Activated B cell treated with CpG ODN at 0.5 μM for 24 hours (primary cell): ENCODE data around the gene TENM4. TPM values are rescaled to one million over a fixed set of nuclear protein-coding genes. Genes with fewer than 3 reads are reported as not detected.

Experiments
- ATAC-seq: fragments of 200-7000 bp; cut with Tn5 transposase; one replicate; pipeline ENCODE4 v1.10.0; 2021; ENCODE audit warnings: low read depth, mild to moderate bottlenecking, moderate library complexity
- CTCF ChIA-PET: fragments of 350-600 bp; sonication (Branson Sonifier 250); formaldehyde crosslinking; loops from one replicate; lab custom pipeline; 2021; ENCODE audit warnings: antibody characterized with exemption; lab: Charles Lee
- POLR2A ChIA-PET: fragments of 350-600 bp; sonication (Branson Sonifier 250); formaldehyde crosslinking; loops from one replicate; lab custom pipeline; 2021; ENCODE audit warnings: antibody characterized with exemption; lab: Charles Lee
- DNase-seq: peaks from one replicate; pipeline ENCODE4 v3.0.0; 2022
- H3K27ac Mint-ChIP-seq: one replicate; pipeline ENCODE4 v1.8.0; 2020; ENCODE audit warnings: mixed read lengths
- H3K27me3 Mint-ChIP-seq: one replicate; pipeline ENCODE4 v1.8.0; 2021; ENCODE audit warnings: mixed read lengths
- H3K36me3 Mint-ChIP-seq: one replicate; pipeline ENCODE4 v1.8.0; 2021; ENCODE audit warnings: low read depth, mixed read lengths
- H3K4me1 Mint-ChIP-seq: one replicate; pipeline ENCODE4 v1.8.0; 2021; ENCODE audit warnings: mixed read lengths
- H3K4me3 Mint-ChIP-seq: one replicate; pipeline ENCODE4 v1.8.0; 2020; ENCODE audit warnings: mild to moderate bottlenecking, mixed read lengths
- H3K9me3 Mint-ChIP-seq: one replicate; pipeline ENCODE4 v1.8.0; 2020; ENCODE audit warnings: mixed read lengths
- intact Hi-C: fragments of 100-400 bp; cut with micrococcal nuclease; formaldehyde crosslinking; loops from one replicate; pipeline ENCODE4 v1.15.1; 2024
- total RNA-seq: library from RNA; stranded (reverse); gene quantifications from 2 replicates; pipeline ENCODE4 v1.2.3, GENCODE V29; 2022
- TF ChIP-seq, protein P1 (sequence below): fragments of 200-600 bp; IDR thresholded peaks from one replicate; pipeline ENCODE4 v1.8.0; 2022; ENCODE audit warnings: antibody characterized with exemption, mild to moderate bottlenecking

The TENM4 gene
- total RNA-seq, 1 donor from 2014 or later: 2.4 TPM

DNA sequence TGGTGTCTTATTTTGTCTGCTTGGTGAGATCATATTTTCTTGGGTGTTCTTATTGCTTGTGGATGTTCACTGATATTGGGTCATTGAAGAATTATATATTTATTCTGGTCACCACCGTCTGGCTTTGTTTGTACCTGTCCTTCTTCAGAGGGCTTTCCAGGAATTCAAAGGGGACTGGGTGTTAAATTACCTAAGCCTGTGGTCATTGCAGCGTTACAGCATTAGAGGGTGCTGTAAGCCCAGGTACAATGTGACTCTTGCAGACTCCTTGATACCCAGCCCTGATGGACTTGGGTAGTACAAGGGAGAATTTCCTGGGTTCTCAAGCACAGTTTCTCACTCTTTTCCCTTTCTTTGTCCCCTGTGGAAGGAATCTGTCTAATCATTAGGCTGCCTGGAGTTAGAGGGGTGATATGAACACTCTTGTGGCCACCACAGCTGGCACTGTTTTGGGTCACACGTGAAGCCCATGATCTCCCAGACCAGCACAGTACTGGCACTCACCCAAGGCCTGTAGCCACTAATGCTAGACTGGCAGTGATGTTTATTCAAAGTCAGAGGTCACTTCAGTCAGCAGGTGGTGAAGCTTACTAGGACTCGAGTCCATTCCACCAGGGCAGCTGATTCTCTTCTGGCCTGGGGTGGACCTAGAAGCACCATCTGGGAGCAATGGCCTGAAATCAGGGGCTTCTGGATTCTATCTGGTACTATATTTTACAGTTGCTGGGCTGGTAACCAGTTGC, 810.1 kb downstream of the TENM4 start:
- CTCF ChIA-PET: no interaction called here
- H3K4me1 Mint-ChIP-seq: no peaks in the 10 kb centered on the region
- POLR2A ChIA-PET: no interaction called here
- peaks cover 17% of the 10 kb centered on the region for H3K27me3 Mint-ChIP-seq
- no peak for ATAC-seq
- TF ChIP-seq, protein P1, sequence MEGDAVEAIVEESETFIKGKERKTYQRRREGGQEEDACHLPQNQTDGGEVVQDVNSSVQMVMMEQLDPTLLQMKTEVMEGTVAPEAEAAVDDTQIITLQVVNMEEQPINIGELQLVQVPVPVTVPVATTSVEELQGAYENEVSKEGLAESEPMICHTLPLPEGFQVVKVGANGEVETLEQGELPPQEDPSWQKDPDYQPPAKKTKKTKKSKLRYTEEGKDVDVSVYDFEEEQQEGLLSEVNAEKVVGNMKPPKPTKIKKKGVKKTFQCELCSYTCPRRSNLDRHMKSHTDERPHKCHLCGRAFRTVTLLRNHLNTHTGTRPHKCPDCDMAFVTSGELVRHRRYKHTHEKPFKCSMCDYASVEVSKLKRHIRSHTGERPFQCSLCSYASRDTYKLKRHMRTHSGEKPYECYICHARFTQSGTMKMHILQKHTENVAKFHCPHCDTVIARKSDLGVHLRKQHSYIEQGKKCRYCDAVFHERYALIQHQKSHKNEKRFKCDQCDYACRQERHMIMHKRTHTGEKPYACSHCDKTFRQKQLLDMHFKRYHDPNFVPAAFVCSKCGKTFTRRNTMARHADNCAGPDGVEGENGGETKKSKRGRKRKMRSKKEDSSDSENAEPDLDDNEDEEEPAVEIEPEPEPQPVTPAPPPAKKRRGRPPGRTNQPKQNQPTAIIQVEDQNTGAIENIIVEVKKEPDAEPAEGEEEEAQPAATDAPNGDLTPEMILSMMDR: no peak
- H3K36me3 Mint-ChIP-seq: peaks cover 4% of the 10 kb centered on the region
- H3K9me3 Mint-ChIP-seq: peaks cover 29% of the 10 kb centered on the region
- no peak for DNase-seq
- intact Hi-C loops: no loop called here
- H3K4me3 Mint-ChIP-seq: no peak overlapping the region
- H3K27ac Mint-ChIP-seq: no peak overlapping the region

DNA sequence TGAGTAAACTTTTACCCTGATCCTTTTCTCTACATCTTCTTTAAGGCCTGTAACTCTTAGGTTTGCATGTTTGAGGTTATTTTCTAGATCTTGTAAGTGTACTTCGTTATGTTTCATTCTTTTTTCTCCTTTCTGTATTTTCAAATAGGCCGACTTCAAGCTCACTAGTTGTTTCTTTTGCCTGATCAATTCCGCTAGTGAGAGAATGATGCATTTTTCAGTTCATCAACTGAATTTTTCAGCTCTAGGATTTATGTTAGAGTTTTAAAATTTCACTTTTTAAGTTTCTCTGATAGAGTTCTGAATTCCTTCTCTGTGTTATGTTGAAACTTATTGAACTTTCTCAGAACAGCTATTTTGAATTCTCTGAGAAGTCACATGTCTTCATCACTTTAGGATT, 810.7 kb downstream of the TENM4 start:
- Mint-ChIP-seq H3K4me1 (no peaks in the 10 kb centered on the region), H3K9me3 (peaks cover 29% of the 10 kb centered on the region), H3K4me3 (no peak overlapping the region), H3K36me3 (peaks cover 4% of the 10 kb centered on the region), H3K27me3 (peaks cover 16% of the 10 kb centered on the region), H3K27ac (no peak overlapping the region)
- ChIA-PET CTCF (no interaction called here), POLR2A (interaction anchor here (0.7 kb wide), 1 partner anchor 470 kb away, joined by 5 read pairs; no protein-coding TSS in a partner anchor)
- ATAC-seq (no peak), DNase-seq (no peak)
- intact Hi-C loops: no loop called here
- TF ChIP-seq, protein P1: no peak

DNA sequence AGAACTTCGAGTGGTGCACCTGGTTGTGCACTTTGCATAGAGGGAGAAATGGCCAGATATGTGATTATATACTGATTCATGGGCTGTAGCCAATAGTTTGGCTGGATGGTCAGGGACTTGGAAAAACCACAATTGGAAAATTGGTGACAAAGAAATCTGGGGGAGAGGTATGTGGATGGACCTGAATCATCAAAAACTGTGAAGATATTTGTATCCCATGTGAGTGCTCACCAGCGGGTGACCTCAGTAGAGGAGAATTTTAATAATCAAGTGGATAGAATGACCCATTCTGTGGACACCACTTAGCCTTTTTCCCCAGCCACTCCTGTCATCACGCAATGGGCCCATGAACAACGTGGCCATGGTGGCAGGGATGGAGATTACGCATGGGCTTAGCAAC, 818.2 kb downstream of the TENM4 start:
- Mint-ChIP-seq H3K27me3 (no peaks in the 10 kb centered on the region), H3K36me3 (peaks cover 2% of the 10 kb centered on the region), H3K27ac (no peak overlapping the region), H3K9me3 (peaks cover 14% of the 10 kb centered on the region), H3K4me1 (peaks cover 4% of the 10 kb centered on the region), H3K4me3 (no peak overlapping the region)
- ChIA-PET CTCF (no interaction called here), POLR2A (no interaction called here)
- TF ChIP-seq, protein P1: no peak
- DNase-seq (no peak), ATAC-seq (no peak)
- intact Hi-C loops: no loop called here

DNA sequence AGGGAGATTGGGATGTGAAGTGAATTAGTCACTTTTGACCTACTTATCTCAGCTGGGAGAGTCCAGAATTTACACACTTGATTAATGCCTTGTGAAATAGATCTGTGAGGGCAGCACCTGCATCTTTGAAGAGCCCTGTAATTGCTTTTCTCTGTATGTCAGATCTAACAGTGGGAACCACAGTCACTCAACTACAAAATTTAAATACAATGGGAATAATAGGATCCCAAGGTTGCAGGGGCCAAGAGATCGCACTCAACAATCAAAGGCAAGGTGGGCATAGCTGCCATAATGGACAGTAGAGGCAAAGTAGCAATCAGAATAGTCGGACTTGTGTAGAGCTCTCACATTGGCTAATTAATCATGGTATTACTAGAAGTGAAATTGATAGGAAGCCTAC, 820.7 kb downstream of the TENM4 start:
- Mint-ChIP-seq H3K36me3 (peaks cover 2% of the 10 kb centered on the region), H3K4me3 (no peak overlapping the region), H3K9me3 (peaks cover 12% of the 10 kb centered on the region), H3K27ac (no peak overlapping the region), H3K27me3 (no peaks in the 10 kb centered on the region), H3K4me1 (peaks cover 4% of the 10 kb centered on the region)
- POLR2A ChIA-PET: no interaction called here
- ATAC-seq: no peak
- TF ChIP-seq, protein P1: no peak
- CTCF ChIA-PET: no interaction called here
- intact Hi-C loops: no loop called here
- DNase-seq: no peak

DNA sequence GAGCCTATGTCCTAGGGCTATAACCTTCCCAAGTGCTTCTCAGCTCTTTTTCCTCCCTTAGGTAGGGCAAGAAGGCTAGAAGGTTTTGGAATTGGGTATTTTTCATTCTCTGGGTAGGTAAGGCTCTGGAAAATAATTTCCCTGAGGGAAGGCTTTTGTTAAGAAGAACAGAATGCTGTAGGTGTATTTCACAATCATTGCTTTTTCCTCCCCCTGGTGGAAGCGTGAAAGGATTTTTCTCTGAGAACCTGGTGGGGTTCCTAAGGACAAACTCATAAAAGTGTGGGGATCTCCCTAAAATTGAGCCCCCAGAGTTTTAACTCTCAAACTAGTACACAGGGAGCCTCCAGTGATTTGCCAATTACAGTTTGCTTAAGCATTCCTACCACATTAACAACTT, 825.1 kb downstream of the TENM4 start:
- DNase-seq (no peak), ATAC-seq (no peak)
- POLR2A ChIA-PET: no interaction called here
- Mint-ChIP-seq H3K36me3 (peaks cover 2% of the 10 kb centered on the region), H3K27me3 (peaks cover 3% of the 10 kb centered on the region), H3K9me3 (peaks cover 11% of the 10 kb centered on the region), H3K27ac (no peak overlapping the region), H3K4me3 (no peak overlapping the region), H3K4me1 (peaks cover 4% of the 10 kb centered on the region)
- TF ChIP-seq, protein P1: no peak
- CTCF ChIA-PET: no interaction called here
- intact Hi-C loops: no loop called here
